ENCODE results near the gene APOF.

DNA sequence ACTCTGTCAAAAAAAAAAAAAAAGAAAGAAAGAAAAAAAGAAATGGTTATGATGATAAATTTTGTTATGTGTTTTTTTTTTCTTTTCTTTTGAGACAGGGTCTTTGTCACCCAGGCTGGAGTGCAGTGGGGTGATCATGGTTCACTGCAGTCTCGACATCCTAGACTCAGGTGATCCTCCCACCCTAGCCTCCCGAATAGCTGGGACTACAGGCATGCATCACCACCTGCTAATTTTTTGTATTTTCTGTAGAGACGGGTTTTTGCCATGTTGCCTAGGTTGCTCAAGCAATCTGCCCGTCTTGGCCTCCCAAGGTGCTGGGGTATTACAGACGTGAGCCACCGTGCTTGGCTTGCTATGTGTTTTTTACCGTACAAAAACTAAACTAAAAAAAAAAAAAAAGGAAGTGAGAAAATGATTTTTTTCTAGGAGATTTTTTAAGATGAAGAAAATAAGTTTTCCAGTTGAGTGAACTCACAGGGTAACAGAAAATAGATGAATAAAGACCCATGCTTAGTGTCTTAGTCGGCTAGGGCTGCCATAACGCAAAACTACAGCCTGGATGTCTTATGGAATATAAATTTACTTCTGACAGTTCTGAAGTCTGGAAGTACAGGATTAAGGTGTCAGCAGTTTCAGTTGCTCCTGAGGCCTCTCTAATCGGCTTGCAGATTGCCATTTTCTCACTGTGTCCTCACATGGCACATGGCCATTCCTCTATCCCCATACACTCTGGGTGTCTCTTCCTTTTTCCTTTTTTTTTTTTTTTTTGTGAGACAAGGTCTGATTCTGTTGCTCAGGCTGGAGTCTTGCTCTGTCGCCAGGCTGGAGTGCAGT, 13.2 kb upstream of the APOF start:
- TF ChIP-seq POLR2A (IDR thresholded peaks at IDR 0.05) (no peak), CTCF (IDR thresholded peaks at IDR 0.05) (no peak)

All from right lobe of liver (tissue), 4 donors.